ENCODE data around the gene AGAP1. TPM values are rescaled to one million over a fixed set of nuclear protein-coding genes. Genes with fewer than 3 reads are reported as not detected.

The AGAP1 gene
- total RNA-seq, 1 experiment from 2014 or later: 25.8 TPM

GRCh38 chr2:235968155-235968554, 474.3 kb downstream of the AGAP1 start:
- Histone ChIP-seq H3K27ac (ENCODE audit: insufficient read length, low read depth, low read length) (no peak overlapping the region), H4K5ac (ENCODE audit: insufficient read length, low read depth, low read length) (no peak overlapping the region), H3K4me1 (ENCODE audit: insufficient read depth, low read length) (no peaks in the 10 kb centered on the region; the same call in 1 of the 2 replicates), H3T11ph (ENCODE audit: low read length) (no peak overlapping the region), H3K18ac (ENCODE audit: insufficient read length, low read depth, low read length) (no peak overlapping the region), H2BK20ac (ENCODE audit: low read depth, low read length, poor library complexity, severe bottlenecking) (no peak overlapping the region), H2BK15ac (ENCODE audit: low read depth, low read length) (no peak overlapping the region), H3K4ac (ENCODE audit: low read depth, low read length) (no peak overlapping the region), H3K56ac (ENCODE audit: insufficient read length, low read depth, low read length) (no peak overlapping the region), H4K20me1 (ENCODE audit: control insufficient read depth, insufficient read depth, insufficient read length) (no peaks in the 10 kb centered on the region), H2BK12ac (ENCODE audit: insufficient read length, low read depth, low read length) (no peak overlapping the region), H3K14ac (ENCODE audit: insufficient read depth, low read length) (no peak overlapping the region), H4K91ac (ENCODE audit: insufficient read length, low read depth, low read length) (no peak overlapping the region), H3K9ac (ENCODE audit: extremely low read depth, insufficient read length, low read length) (no peak overlapping the region), H3K23me2 (ENCODE audit: insufficient read length, low read depth, low read length, poor library complexity, severe bottlenecking) (no peaks in the 10 kb centered on the region), H3K27me3 (ENCODE audit: insufficient read depth, low read length) (no peaks in the 10 kb centered on the region), H2AFZ (ENCODE audit: low read length) (no peak overlapping the region), H3K79me2 (ENCODE audit: insufficient read depth, low read length) (no peaks in the 10 kb centered on the region), H3K4me2 (ENCODE audit: insufficient read depth, insufficient read length, low read length) (no peak overlapping the region), H2AK5ac (ENCODE audit: insufficient read length, low read length) (no peak overlapping the region), H3K79me1 (ENCODE audit: insufficient read depth, low read depth, low read length, poor library complexity, severe bottlenecking) (no peaks in the 10 kb centered on the region), H2BK120ac (ENCODE audit: low read depth, low read length, poor library complexity, severe bottlenecking) (no peak overlapping the region), H3K23ac (ENCODE audit: insufficient read length, low read depth, low read length) (no peak overlapping the region), H2BK5ac (ENCODE audit: insufficient read length, low read length) (no peak overlapping the region), H4K8ac (replicated peaks; ENCODE audit: insufficient read length, low read depth, low read length) (no peak overlapping the region), H3K9me3 (ENCODE audit: control insufficient read depth, low read depth, low read length) (no peaks in the 10 kb centered on the region)
- peak; percentile 14 for DNase-seq
- no peaks in the 10 kb centered on the region for H3K9me3 Mint-ChIP-seq
- TF ChIP-seq CTCF (conservative IDR thresholded peaks at IDR 0.05): no peak
- no peak overlapping the region for H3K4me3 Mint-ChIP-seq
- WGBS (ENCODE audit: extremely low coverage, insufficient read length, low lambda C conversion rate): no CpG with 5 or more reads among the region's 8 CpGs
- H3K4me1 Mint-ChIP-seq: peaks cover 7 to 10% of the 10 kb centered on the region in 2 experiments
- H3K27ac Mint-ChIP-seq: no peak overlapping the region
- peaks cover 7 to 16% (median 9%) of the 10 kb centered on the region in 3 experiments; a peak in 5 of 7 replicates for H3K36me3 Mint-ChIP-seq (ENCODE audit: insufficient read depth in 1 of 3, low read depth in 3 of 3)
- peaks cover 2% of the 10 kb centered on the region; the same call in 1 of the 2 replicates for H3K27me3 Mint-ChIP-seq (ENCODE audit: low read depth)

Data from H9 (cell line).